NOMO-1 treated with DMSO at 0.1 percent for 48 hours (cell line): ENCODE results near the gene ARL13B.
"Not testable (repeated sequence)": the region's sequence is repeated elsewhere in the genome, so short reads cannot be mapped to it uniquely, and the experiment has no call there.

Experiments
- DNase-seq: peaks from one replicate; lab custom pipeline; 2025; ENCODE audit not compliant: unreplicated experiment; lab: John Stamatoyannopoulos, UW

The ARL13B gene

GRCh38 chr3:93994056-93994455 lies 14.1 kb downstream of the ARL13B start:
- DNase-seq = no peak

- no peak for DNase-seq
Observed at GRCh38 chr3:94001191-94001590, 21.2 kb downstream of the ARL13B start.

GRCh38 chr3:94001827-94002495 lies 22.0 kb downstream of the ARL13B start:
- no peak for DNase-seq

- DNase-seq = peak; percentile 35
Observed at GRCh38 chr3:94004301-94004910, 24.5 kb downstream of the ARL13B start.

- DNase-seq = no peak
Observed at GRCh38 chr3:94008253-94008652, 28.3 kb downstream of the ARL13B start.

GRCh38 chr3:94009608-94010007 lies 29.7 kb downstream of the ARL13B start:
- DNase-seq = no peak

- peak; percentile 1 for DNase-seq
Observed at GRCh38 chr3:94011233-94011711, 31.3 kb downstream of the ARL13B start.

GRCh38 chr3:94012185-94012584 lies 32.2 kb downstream of the ARL13B start:
- no peak for DNase-seq

GRCh38 chr3:94015025-94015424 lies 35.1 kb downstream of the ARL13B start:
- no peak for DNase-seq

GRCh38 chr3:94019659-94020058 lies 39.7 kb downstream of the ARL13B start:
- no peak for DNase-seq

GRCh38 chr3:94020293-94020692 lies 40.3 kb downstream of the ARL13B start:
- no peak for DNase-seq

GRCh38 chr3:94024385-94024784 lies 44.4 kb downstream of the ARL13B start:
- no peak for DNase-seq

- no peak for DNase-seq
Observed at GRCh38 chr3:94026623-94027022, 46.7 kb downstream of the ARL13B start.

GRCh38 chr3:94028093-94028837 lies 48.3 kb downstream of the ARL13B start, which contains the start of gene STX19:
Gene STX19, minus strand, starts transcription at chr3:94028597. Its CDS starts 13,328 bp downstream, at chr3:94015269.
- no peak for DNase-seq

GRCh38 chr3:94036909-94037507 lies 57.1 kb downstream of the ARL13B start:
- no peak for DNase-seq

- no peak for DNase-seq
Observed at GRCh38 chr3:94043285-94043684, 63.3 kb downstream of the ARL13B start.

GRCh38 chr3:94044100-94044936 lies 64.4 kb downstream of the ARL13B start:
- not testable (repeated sequence) for DNase-seq

- DNase-seq = no peak
Observed at GRCh38 chr3:94046533-94046932, 66.6 kb downstream of the ARL13B start.

- no peak for DNase-seq
Observed at GRCh38 chr3:94049267-94049666, 69.3 kb downstream of the ARL13B start.

GRCh38 chr3:94050546-94050945 lies 70.6 kb downstream of the ARL13B start:
- DNase-seq = no peak

- no peak for DNase-seq
Observed at GRCh38 chr3:94061297-94061696, 81.3 kb downstream of the ARL13B start.
